GM19043 (cell line): ENCODE data around the gene PPHLN1.

Experiments
- ATAC-seq: cut with Tn5 transposase; IDR thresholded peaks from one replicate; pipeline ENCODE4 v1.9.1; 2021; ENCODE audit warnings: low read depth; ENCODE audit not compliant: unreplicated experiment

PPHLN1 gene

GRCh38 chr12:42428850-42429249, 102.9 kb downstream of the PPHLN1 start:
- no peak for ATAC-seq

GRCh38 chr12:42432517-42433140, 106.7 kb downstream of the PPHLN1 start:
- ATAC-seq: no peak

GRCh38 chr12:42440608-42441007, 114.6 kb downstream of the PPHLN1 start:
- no peak for ATAC-seq

DNA sequence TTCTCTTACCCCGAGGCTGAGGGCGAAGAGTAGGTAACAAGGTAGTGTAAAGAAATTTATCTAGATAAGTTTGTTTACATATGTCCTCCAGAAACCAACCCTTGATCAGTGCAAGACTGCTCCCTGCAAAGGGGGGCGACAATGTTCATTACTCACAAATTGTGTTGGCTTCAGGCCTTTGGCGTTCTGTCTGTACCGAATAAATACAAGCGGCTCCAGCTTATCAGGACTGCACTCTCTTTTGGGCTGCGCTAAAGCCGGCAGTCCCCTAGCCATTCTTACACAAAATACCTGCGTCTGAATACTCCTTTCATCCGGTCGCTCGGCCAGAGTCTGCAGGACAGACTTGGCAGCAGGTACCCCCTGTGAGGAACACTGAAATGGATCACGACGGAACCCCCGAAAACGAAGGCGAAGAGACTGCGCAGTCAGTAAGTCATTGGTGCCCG, 116.4 kb downstream of the PPHLN1 start:
- no peak for ATAC-seq

GRCh38 chr12:42442888-42443287, 116.9 kb downstream of the PPHLN1 start:
- ATAC-seq: no peak

- no peak for ATAC-seq
These were observed 118.4 kb downstream of the PPHLN1 start for GRCh38 chr12:42444192-42444943.

- ATAC-seq: no peak
These were observed 119.9 kb downstream of the PPHLN1 start for GRCh38 chr12:42445891-42446290.

GRCh38 chr12:42446761-42447160, 120.8 kb downstream of the PPHLN1 start:
- ATAC-seq: no peak

DNA sequence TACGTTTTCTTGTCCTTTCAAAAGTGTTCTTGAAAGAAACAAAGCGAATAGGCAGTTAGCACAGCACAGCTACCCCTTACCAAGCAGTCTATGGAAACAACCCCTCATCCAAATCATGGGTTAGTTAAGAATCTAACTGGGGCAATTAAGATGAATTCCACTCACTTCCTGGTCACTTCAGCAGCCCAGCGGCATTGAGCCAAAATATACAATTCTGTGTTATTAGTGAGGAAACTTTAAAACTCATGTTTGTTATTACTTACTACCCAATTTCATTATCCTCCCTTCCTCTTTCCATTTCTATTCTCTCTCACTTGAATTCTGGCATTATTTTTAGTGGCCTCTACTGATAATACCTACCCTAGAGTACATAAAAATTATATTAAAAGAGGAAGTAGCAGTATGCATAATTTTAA, 121.4 kb downstream of the PPHLN1 start:
- ATAC-seq: no peak

- no peak for ATAC-seq
These were observed 122.9 kb downstream of the PPHLN1 start for GRCh38 chr12:42448841-42449240.

- no peak for ATAC-seq
These were observed 124.3 kb downstream of the PPHLN1 start for GRCh38 chr12:42450248-42450647.

DNA sequence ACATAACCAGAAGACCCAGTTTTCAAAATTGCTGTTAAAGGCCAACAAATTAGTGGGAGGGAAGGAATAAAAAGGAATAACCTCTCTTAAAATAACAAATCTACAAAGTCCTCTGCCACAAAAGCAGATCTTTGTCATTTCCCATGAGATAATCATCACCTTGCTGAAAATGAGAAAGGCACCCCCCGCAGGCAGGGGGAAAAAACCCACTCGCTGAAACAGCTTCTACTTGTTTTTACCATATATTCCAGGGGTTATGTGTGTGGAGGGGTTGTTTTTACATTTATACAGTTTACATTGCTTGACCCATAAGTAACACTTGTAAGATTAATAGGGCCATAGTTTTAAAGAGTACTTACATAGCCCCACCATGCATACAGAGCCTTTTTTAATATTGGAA, 132.6 kb downstream of the PPHLN1 start:
- ATAC-seq: no peak

DNA sequence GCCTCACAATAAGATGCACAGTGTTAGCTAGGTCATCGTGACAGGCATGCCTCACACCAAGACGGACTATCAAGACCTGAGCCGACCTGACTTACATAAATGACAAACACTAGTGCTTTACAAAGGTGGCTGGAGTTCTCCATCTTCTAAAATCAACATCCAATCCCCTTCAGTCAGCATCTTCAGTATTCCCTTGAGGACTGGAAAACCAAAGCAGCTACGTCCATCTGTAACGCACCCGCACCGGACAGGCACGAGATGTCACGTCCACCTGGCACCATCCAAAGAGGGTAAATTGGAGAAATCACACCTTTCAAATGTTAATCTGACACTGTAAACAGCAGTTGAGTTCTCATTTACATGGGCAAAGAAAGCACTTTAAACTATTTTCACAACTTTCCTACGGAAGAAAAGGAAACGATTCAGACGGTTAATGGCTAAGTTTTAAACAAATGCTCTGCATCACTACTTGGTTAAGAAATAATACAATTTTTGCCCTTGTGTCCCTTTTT, 133.4 kb downstream of the PPHLN1 start:
- no peak for ATAC-seq

DNA sequence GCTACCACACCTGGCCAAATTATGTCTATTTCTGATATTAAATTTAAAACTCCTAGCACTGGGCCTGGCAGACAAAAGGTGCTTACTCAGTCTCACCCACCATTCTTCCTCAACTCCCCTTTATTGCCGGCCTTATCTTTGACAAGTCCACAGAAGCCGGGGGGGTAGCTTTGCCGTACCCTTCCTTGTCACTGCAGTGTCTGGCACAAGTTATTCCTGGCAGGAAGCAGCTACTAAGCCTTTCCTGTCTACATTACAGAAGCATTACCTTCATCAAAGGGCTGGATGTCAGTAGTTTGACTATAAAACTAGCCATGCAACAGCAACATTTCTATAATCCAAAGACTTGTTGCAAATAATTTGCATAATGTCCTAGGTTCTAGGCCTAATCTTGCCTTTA, 136.5 kb downstream of the PPHLN1 start:
- no peak for ATAC-seq

DNA sequence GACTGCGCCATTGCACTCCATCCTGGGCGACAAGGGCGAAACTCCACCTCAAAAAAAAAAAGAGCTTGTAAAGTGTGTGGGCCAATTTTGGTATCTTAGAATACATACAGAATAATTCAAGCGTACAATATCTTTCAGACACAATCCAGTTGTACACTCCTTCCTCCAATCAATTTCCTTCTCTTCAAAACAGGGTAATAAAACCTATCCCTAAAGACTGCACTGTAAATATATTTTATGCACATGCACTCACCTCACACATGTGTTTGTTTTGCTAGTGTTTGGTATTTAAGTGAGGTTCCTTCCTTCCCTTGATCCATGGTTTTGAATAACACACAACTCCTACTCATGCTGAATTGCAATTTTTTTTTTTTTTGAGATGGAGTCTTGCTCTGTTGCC, 137.7 kb downstream of the PPHLN1 start:
- no peak for ATAC-seq

- ATAC-seq: no peak
These were observed 142.4 kb downstream of the PPHLN1 start for GRCh38 chr12:42468341-42468821.

- ATAC-seq: no peak
These were observed 143.0 kb downstream of the PPHLN1 start for GRCh38 chr12:42468921-42469320.

GRCh38 chr12:42469355-42470175, 143.6 kb downstream of the PPHLN1 start:
- ATAC-seq: peak; percentile 94

DNA sequence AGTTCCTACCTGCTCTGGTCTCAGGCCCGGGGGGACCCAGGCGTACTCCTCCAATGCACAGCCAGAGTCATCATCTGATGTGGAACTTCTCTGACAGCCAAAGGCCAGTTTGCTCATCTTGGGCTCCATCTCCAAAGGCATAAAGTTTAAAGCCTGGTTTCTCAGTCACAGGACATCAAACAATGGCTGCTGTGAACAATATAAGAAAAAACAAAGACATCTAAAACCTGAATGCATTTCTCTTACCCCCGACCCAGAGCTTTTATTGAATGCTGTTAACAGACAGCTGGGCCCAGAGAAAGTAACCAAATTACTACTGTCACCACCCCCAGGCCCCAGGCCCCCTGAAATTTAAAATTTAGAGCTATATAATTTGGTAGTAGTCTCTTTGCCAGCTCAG, 146.4 kb downstream of the PPHLN1 start:
- ATAC-seq: no peak

GRCh38 chr12:42473130-42473529, 147.2 kb downstream of the PPHLN1 start:
- ATAC-seq: no peak

DNA sequence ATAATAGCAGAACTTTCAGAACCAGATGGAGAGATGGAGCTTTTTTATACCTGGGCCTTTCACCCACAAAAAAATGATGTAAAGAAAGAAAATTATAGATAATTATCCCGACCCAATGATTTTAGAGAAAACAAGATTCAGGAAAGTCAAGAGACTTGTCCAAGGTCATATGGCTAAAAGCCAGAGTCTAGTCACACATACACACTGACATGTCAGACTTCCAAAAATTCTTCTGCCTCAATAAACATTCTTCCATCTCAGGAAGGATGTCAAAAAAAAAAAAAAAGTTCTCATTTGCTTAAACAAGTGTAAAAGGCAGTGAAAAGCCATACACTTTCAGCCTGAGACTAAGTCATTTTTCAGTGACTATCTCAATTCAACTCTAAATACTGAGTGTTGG, 147.6 kb downstream of the PPHLN1 start:
- ATAC-seq: no peak
